HL-60 (cell line): ENCODE measurements around the gene CCNT2.

Experiments
- DNase-seq, 2 experiments: peaks; one replicate each; pipeline ENCODE4 v3.0.0-alpha.2; 2010 to 2020; ENCODE audit warnings: low read depth in 1 of 2, low spot score in 1 of 2
- H3K27ac ChIP-seq: fragments of 250-450 bp; sonication (Bioruptor Pico); replicated peaks from 2 replicates; pipeline ENCODE4 v1.5.1; 2020; ENCODE audit warnings: mild to moderate bottlenecking, moderate library complexity
- H3K27me3 ChIP-seq: fragments of 250-450 bp; sonication (Bioruptor Pico); 2 replicates; pipeline ENCODE4 v1.5.1; 2021; ENCODE audit warnings: mild to moderate bottlenecking, moderate library complexity; ENCODE audit not compliant: insufficient read depth, poor library complexity, severe bottlenecking
- H3K4me3 ChIP-seq: replicated peaks from 2 replicates; pipeline ENCODE4 v1.5.1; 2011; ENCODE audit warnings: mild to moderate bottlenecking, control low read depth, low read length; ENCODE audit not compliant: insufficient read depth
- GABPA ChIP-seq: IDR thresholded peaks from 2 replicates; pipeline ENCODE4 v1.6.1; 2012; ENCODE audit warnings: low read depth
- POLR2AphosphoS5 ChIP-seq: IDR thresholded peaks from 2 replicates; pipeline ENCODE4 v1.6.1; 2012; ENCODE audit warnings: low read depth
- SPI1 ChIP-seq: IDR thresholded peaks from 2 replicates; pipeline ENCODE4 v1.6.1; 2012; ENCODE audit warnings: low read depth, mild to moderate bottlenecking, borderline replicate concordance
- TF ChIP-seq, protein P1 (sequence below): IDR thresholded peaks from one replicate; pipeline ENCODE4 v1.5.1; 2011; ENCODE audit warnings: low read length, control low read depth, inconsistent platforms; ENCODE audit not compliant: insufficient read depth
- TF ChIP-seq, protein P2 (sequence below): IDR thresholded peaks from 2 replicates; pipeline ENCODE4 v1.6.1; 2012; ENCODE audit warnings: low read depth; ENCODE audit not compliant: insufficient replicate concordance

Gene CCNT2

DNA sequence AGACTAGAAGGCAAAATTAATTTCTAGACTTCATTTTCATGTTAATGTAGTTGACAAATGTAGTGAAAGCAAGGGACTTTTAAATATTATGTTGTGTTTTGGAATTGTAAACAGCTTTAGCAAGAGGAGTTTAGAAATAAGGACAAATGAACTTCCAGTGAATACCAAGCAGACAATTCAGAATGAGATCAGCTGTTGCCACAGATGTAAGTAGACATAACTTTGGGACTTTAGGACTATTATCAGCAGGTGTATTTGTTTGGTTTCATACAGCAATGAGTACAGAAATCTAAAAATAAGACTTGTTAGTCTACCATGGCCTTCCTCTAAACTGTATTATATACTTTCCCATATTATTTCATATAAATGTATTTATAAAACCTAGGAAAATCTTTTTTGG is 34.2 kb upstream of the CCNT2 start:
- no peaks in the 10 kb centered on the region for H3K27me3 ChIP-seq
- H3K27ac ChIP-seq = no peak overlapping the region
- no peak for DNase-seq
- H3K4me3 ChIP-seq = no peak overlapping the region
- TF ChIP-seq GABPA (no peak), SPI1 (no peak)

DNA sequence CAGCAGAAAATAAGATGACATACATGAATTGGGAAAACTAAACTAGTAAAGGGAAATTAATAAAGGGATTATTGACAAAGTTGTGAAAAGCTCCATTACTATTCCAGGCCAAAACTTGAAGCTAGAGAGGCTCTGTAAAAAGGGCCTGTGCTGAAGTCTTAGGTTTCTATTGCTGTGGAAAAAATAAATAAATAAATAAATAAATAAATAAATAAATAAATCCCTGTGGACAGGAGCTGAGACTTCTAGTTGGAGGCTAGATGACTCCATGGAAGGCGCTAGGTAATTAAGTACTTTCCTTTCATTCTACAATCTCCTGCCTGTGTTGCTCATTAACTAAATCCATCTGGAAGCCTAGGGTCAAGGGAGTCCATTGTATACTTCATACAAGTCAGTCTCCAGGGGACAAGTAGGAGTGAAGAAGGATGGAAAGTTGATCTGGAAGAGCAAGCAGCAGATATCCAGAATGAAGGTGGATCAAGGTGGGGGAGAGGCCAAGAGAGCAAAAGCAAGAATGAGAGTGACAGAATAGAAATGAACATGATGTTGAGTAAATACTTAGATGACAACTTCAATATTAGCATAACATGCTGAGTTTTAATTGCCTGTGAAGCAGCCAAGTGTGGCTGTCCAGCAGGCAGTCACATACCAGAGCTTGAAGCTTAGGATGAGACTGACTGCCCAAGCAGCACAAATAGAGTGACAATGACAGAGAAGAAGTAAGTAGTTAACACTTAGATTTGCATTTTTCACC is 26.2 kb upstream of the CCNT2 start:
- H3K27ac ChIP-seq = no peak overlapping the region
- TF ChIP-seq GABPA (no peak), POLR2AphosphoS5 (no peak)
- TF ChIP-seq, protein P1, sequence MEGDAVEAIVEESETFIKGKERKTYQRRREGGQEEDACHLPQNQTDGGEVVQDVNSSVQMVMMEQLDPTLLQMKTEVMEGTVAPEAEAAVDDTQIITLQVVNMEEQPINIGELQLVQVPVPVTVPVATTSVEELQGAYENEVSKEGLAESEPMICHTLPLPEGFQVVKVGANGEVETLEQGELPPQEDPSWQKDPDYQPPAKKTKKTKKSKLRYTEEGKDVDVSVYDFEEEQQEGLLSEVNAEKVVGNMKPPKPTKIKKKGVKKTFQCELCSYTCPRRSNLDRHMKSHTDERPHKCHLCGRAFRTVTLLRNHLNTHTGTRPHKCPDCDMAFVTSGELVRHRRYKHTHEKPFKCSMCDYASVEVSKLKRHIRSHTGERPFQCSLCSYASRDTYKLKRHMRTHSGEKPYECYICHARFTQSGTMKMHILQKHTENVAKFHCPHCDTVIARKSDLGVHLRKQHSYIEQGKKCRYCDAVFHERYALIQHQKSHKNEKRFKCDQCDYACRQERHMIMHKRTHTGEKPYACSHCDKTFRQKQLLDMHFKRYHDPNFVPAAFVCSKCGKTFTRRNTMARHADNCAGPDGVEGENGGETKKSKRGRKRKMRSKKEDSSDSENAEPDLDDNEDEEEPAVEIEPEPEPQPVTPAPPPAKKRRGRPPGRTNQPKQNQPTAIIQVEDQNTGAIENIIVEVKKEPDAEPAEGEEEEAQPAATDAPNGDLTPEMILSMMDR = no peak
- peaks cover 4% of the 10 kb centered on the region for H3K27me3 ChIP-seq
- H3K4me3 ChIP-seq = no peak overlapping the region
- DNase-seq = no peak

DNA sequence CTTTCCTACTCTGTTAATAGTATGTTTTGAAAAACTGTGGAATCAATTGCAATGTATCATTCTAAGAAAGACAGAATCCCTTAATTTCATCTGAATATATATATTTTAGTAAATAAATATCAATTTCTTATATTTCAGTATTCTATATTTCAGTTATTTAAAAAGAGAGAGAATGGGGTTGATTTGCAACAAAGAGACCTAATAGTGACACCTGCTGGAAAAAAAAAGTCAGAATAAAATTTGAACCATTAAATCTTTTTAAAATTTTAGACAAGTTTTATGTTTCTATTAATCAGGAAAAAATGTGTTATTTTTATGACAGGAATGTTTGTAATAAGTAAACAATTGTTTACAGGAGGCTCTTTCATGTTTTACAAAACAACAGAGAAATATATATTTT is 20.7 kb upstream of the CCNT2 start:
- no peak for DNase-seq
- TF ChIP-seq, protein P1 = no peak
- TF ChIP-seq GABPA = no peak
- TF ChIP-seq SPI1 = no peak
- TF ChIP-seq, protein P2, sequence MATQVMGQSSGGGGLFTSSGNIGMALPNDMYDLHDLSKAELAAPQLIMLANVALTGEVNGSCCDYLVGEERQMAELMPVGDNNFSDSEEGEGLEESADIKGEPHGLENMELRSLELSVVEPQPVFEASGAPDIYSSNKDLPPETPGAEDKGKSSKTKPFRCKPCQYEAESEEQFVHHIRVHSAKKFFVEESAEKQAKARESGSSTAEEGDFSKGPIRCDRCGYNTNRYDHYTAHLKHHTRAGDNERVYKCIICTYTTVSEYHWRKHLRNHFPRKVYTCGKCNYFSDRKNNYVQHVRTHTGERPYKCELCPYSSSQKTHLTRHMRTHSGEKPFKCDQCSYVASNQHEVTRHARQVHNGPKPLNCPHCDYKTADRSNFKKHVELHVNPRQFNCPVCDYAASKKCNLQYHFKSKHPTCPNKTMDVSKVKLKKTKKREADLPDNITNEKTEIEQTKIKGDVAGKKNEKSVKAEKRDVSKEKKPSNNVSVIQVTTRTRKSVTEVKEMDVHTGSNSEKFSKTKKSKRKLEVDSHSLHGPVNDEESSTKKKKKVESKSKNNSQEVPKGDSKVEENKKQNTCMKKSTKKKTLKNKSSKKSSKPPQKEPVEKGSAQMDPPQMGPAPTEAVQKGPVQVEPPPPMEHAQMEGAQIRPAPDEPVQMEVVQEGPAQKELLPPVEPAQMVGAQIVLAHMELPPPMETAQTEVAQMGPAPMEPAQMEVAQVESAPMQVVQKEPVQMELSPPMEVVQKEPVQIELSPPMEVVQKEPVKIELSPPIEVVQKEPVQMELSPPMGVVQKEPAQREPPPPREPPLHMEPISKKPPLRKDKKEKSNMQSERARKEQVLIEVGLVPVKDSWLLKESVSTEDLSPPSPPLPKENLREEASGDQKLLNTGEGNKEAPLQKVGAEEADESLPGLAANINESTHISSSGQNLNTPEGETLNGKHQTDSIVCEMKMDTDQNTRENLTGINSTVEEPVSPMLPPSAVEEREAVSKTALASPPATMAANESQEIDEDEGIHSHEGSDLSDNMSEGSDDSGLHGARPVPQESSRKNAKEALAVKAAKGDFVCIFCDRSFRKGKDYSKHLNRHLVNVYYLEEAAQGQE = no peak
- TF ChIP-seq POLR2AphosphoS5 = no peak
- H3K4me3 ChIP-seq = no peak overlapping the region
- H3K27ac ChIP-seq = no peak overlapping the region
- no peaks in the 10 kb centered on the region for H3K27me3 ChIP-seq

DNA sequence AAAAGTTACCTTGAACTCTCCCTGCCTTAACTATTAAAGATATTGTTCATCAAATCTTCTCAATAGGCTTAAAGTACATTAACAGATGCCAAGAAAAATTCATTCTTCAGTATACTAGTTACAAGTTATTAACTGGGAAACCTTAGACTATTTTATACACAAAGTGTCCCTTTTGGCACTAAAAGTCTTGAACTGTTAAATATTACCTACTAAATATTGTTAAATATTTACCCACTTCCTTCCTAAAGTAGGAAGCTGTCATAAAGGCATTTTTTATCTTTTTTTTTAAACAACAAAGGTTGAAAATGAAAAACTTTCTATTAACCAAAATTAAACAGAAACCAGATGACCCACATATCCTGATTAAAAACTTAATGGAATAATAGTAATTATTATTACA is 19.4 kb upstream of the CCNT2 start:
- Histone ChIP-seq H3K27me3 (no peaks in the 10 kb centered on the region), H3K27ac (no peak overlapping the region), H3K4me3 (no peak overlapping the region)
- TF ChIP-seq, protein P1 = no peak
- TF ChIP-seq SPI1 (no peak), POLR2AphosphoS5 (no peak), GABPA (no peak)
- TF ChIP-seq, protein P2 = no peak
- DNase-seq = no peak
